Keratinocyte (primary cell): ENCODE data around the gene NR1H2. TPM values are rescaled to one million over a fixed set of nuclear protein-coding genes. Genes with fewer than 3 reads are reported as not detected.

Experiments
- DNase-seq: peaks from one replicate; pipeline ENCODE4 v3.0.0-alpha.2; 2011; ENCODE audit warnings: low read depth, missing footprints, low spot score
- FAIRE-seq: peaks from 2 replicates; lab custom pipeline; 2011; peaks lifted over from hg19 to GRCh38; lab: Jason Lieb, UNC
- H2AFZ ChIP-seq: 2 replicates; pipeline ENCODE4 v1.6.0; 2012; ENCODE audit warnings: low read length, control low read depth, inconsistent platforms; ENCODE audit not compliant: control insufficient read depth
- H3K27ac ChIP-seq: 2 replicates; pipeline ENCODE4 v1.5.1; 2011; ENCODE audit warnings: low read length; ENCODE audit not compliant: control insufficient read depth, insufficient read depth
- H3K27me3 ChIP-seq: 3 replicates; pipeline ENCODE4 v1.6.0; 2011; ENCODE audit warnings: low read length; ENCODE audit not compliant: control insufficient read depth, insufficient read depth; ENCODE audit errors: extremely low read depth
- H3K36me3 ChIP-seq, 2 experiments: 2 replicates in 1 of 2; 3 replicates in 1 of 2; pipeline ENCODE4 v1.5.1; 2011; ENCODE audit warnings: low read length in 2 of 2, mild to moderate bottlenecking in 1 of 2; ENCODE audit not compliant: control insufficient read depth in 2 of 2, insufficient read depth in 2 of 2; ENCODE audit errors: extremely low read depth in 1 of 2
- H3K4me1 ChIP-seq: 3 replicates; pipeline ENCODE4 v1.5.1; 2011; ENCODE audit warnings: low read length; ENCODE audit not compliant: control insufficient read depth, insufficient read depth; ENCODE audit errors: extremely low read depth
- H3K4me2 ChIP-seq: 3 replicates; pipeline ENCODE4 v1.6.0; 2011; ENCODE audit warnings: low read depth, low read length; ENCODE audit not compliant: control insufficient read depth, insufficient read depth; ENCODE audit errors: extremely low read depth
- H3K4me3 ChIP-seq, 3 experiments: fragments of 200-600 bp in 1 of 3; sonication (generic) in 1 of 3; 2 replicates in 2 of 3; 3 replicates in 1 of 3; pipeline ENCODE4 v1.5.1; 2011 to 2016; ENCODE audit warnings: low read length in 3 of 3, mild to moderate bottlenecking in 3 of 3, control low read depth in 2 of 3, inconsistent platforms in 1 of 3, low read depth in 1 of 3, mixed read lengths in 1 of 3, mixed run types in 1 of 3, moderate library complexity in 1 of 3; ENCODE audit not compliant: control insufficient read depth in 2 of 3, insufficient read depth in 2 of 3; ENCODE audit errors: extremely low read depth in 1 of 3
- H3K79me2 ChIP-seq: 2 replicates; pipeline ENCODE4 v1.6.0; 2012; ENCODE audit warnings: low read length; ENCODE audit not compliant: control insufficient read depth, insufficient read depth
- H3K9ac ChIP-seq: 3 replicates; pipeline ENCODE4 v1.6.0; 2011; ENCODE audit warnings: low read length; ENCODE audit not compliant: control insufficient read depth, insufficient read depth; ENCODE audit errors: extremely low read depth
- H3K9me1 ChIP-seq: 3 replicates; pipeline ENCODE4 v1.6.0; 2011; ENCODE audit warnings: low read length; ENCODE audit not compliant: control insufficient read depth, insufficient read depth; ENCODE audit errors: extremely low read depth
- H3K9me3 ChIP-seq: 2 replicates; pipeline ENCODE4 v1.5.1; 2012; ENCODE audit warnings: low read depth, low read length; ENCODE audit not compliant: control insufficient read depth
- H4K20me1 ChIP-seq: 3 replicates; pipeline ENCODE4 v1.6.0; 2011; ENCODE audit warnings: low read length; ENCODE audit not compliant: control insufficient read depth, insufficient read depth; ENCODE audit errors: extremely low read depth
- CTCF ChIP-seq, 3 experiments: IDR thresholded peaks in 1 of 3; conservative IDR thresholded peaks in 1 of 3; optimal IDR thresholded peaks in 1 of 3; 2 replicates in 2 of 3; 3 replicates in 1 of 3; pipeline versions ENCODE3 to v1.5.1; 2011; ENCODE audit warnings: low read length in 3 of 3, mild to moderate bottlenecking in 3 of 3, moderate library complexity in 2 of 3, control low read depth in 1 of 3, inconsistent platforms in 1 of 3; ENCODE audit not compliant: insufficient read depth in 2 of 3; ENCODE audit errors: extremely low read depth in 1 of 3
- EZH2 ChIP-seq: IDR thresholded peaks from one replicate; pipeline ENCODE4 v1.6.1; 2012; ENCODE audit warnings: inconsistent platforms, mild to moderate bottlenecking, low read length, moderate library complexity
- dilution Hi-C: fragments of 300-500 bp; cut with MboI; formaldehyde crosslinking; loops from one replicate; pipeline ENCODE4 v1.7.0; 2020; ENCODE audit warnings: low sequenced_read_pairs; ENCODE audit not compliant: extremely low pct_ligation_motif_present
- polyA plus RNA-seq, 5 experiments: library from polyadenylated mRNA; depleted of rRNA in 3 of 5; stranded (reverse) in 3 of 5; stranded (forward) in 1 of 5; unstranded in 1 of 5; fragments of >200 nt; gene quantifications; 1 replicate in 1 of 5; 2 replicates in 3 of 5; 3 replicates in 1 of 5; pipeline versions ENCODE4 v1.2.1 to v1.2.3, GENCODE V29; 2011 to 2012; ENCODE audit warnings: missing spikeins in 2 of 5, low read depth in 1 of 5, low replicate concordance in 1 of 5

NR1H2 gene
- polyA plus RNA-seq, 1 donor (not counting 4 experiments of a cell fraction or from before 2014, with no cell fraction given): 19.5 TPM

GRCh38 chr19:50378169-50378862 is 2.1 kb downstream of the NR1H2 start:
- TF ChIP-seq CTCF (optimal IDR thresholded peaks at IDR 0.05 in 1 of 3, IDR thresholded peaks at IDR 0.05 in 1 of 3, conservative IDR thresholded peaks at IDR 0.05 in 1 of 3; ENCODE audit: extremely low read depth in 1 of 3, insufficient read depth in 2 of 3, low read length in 3 of 3) (no peak), EZH2 (no peak)
- H4K20me1 ChIP-seq: no peaks in the 10 kb centered on the region
- no peak overlapping the region for H3K4me3 ChIP-seq
- no peak overlapping the region for H2AFZ ChIP-seq
- H3K27me3 ChIP-seq: no peaks in the 10 kb centered on the region
- DNase-seq (no peak), FAIRE-seq (no peak)
- no peak overlapping the region for H3K4me2 ChIP-seq
- dilution Hi-C loops: no loop called here
- peaks cover 16 to 29% of the 10 kb centered on the region in 2 experiments for H3K36me3 ChIP-seq
- no peak overlapping the region for H3K9ac ChIP-seq
- H3K27ac ChIP-seq: no peak overlapping the region
- no peaks in the 10 kb centered on the region for H3K9me3 ChIP-seq
- peaks cover 2% of the 10 kb centered on the region for H3K9me1 ChIP-seq
- H3K4me1 ChIP-seq: peaks cover 3% of the 10 kb centered on the region
- H3K79me2 ChIP-seq: no peaks in the 10 kb centered on the region

GRCh38 chr19:50378863-50379236 is 2.6 kb downstream of the NR1H2 start:
- Histone ChIP-seq H3K9me3 (no peaks in the 10 kb centered on the region), H3K79me2 (no peaks in the 10 kb centered on the region), H3K36me3 (peaks cover 16 to 29% of the 10 kb centered on the region in 2 experiments), H3K4me3 (no peak overlapping the region), H3K4me1 (peaks cover 7% of the 10 kb centered on the region), H3K9me1 (peaks cover 2% of the 10 kb centered on the region), H3K27me3 (no peaks in the 10 kb centered on the region), H3K4me2 (no peak overlapping the region), H3K27ac (no peak overlapping the region), H4K20me1 (no peaks in the 10 kb centered on the region), H2AFZ (no peak overlapping the region), H3K9ac (no peak overlapping the region)
- FAIRE-seq (no peak), DNase-seq (no peak)
- TF ChIP-seq CTCF (optimal IDR thresholded peaks at IDR 0.05 in 1 of 3, IDR thresholded peaks at IDR 0.05 in 1 of 3, conservative IDR thresholded peaks at IDR 0.05 in 1 of 3; ENCODE audit: extremely low read depth in 1 of 3, insufficient read depth in 2 of 3, low read length in 3 of 3) (no peak), EZH2 (no peak)
- dilution Hi-C loops: no loop called here
